Esophagus (tissue), 2 donors: ENCODE measurements around the gene IFIT2. TPM values are rescaled to one million over a fixed set of nuclear protein-coding genes. Genes with fewer than 3 reads are reported as not detected.

ENCODE experiments used
- H3K27ac ChIP-seq, 2 donors: one replicate each; pipeline ENCODE4 v1.5.1; 2013; ENCODE audit warnings: low read depth in 2 of 2, mild to moderate bottlenecking in 2 of 2, inconsistent platforms in 1 of 2, low read length in 1 of 2, moderate library complexity in 1 of 2
- H3K27me3 ChIP-seq, 2 donors: one replicate each; pipeline ENCODE4 v1.6.1; 2013; ENCODE audit warnings: low read length in 2 of 2, control low read depth in 1 of 2, mild to moderate bottlenecking in 1 of 2; ENCODE audit not compliant: insufficient read depth in 2 of 2, control insufficient read depth in 1 of 2
- H3K36me3 ChIP-seq, 2 donors: one replicate each; pipeline ENCODE4 v1.6.1; 2013; ENCODE audit warnings: low read length in 1 of 2; ENCODE audit not compliant: control insufficient read depth in 2 of 2, insufficient read depth in 2 of 2
- H3K4me1 ChIP-seq, 2 donors: one replicate each; pipeline ENCODE4 v1.6.1; 2013; ENCODE audit warnings: low read length in 1 of 2; ENCODE audit not compliant: control insufficient read depth in 2 of 2, insufficient read depth in 2 of 2
- H3K4me3 ChIP-seq, 2 donors: one replicate each; pipeline ENCODE4 v1.5.1; 2013; ENCODE audit warnings: low read length in 2 of 2, mild to moderate bottlenecking in 2 of 2, low read depth in 1 of 2, moderate library complexity in 1 of 2
- H3K9me3 ChIP-seq, 2 donors: one replicate each; pipeline ENCODE4 v1.6.1; 2013; ENCODE audit warnings: mild to moderate bottlenecking in 2 of 2, low read depth in 1 of 2, low read length in 1 of 2, moderate library complexity in 1 of 2; ENCODE audit not compliant: control insufficient read depth in 2 of 2, insufficient read depth in 1 of 2
- WGBS, 2 donors: extraction: QIAGEN DNeasy Blood & Tissue Kit; methylation state at CpG; one replicate each; pipeline ENCODE4 v1.1.7; 2013; 5-methylcytosine and 5-hydroxymethylcytosine counted together
- polyA plus RNA-seq, 2 donors: library from polyadenylated mRNA; stranded (reverse); fragments of 200-250 nt; gene quantifications; one replicate each; pipeline ENCODE4 v1.2.3, GENCODE V29; 2013
- donor health status: healthy with polysubstance abuse.
- donor health status: Bipolar disorder and iron deficiency.

IFIT2 gene
- polyA plus RNA-seq, 2 donors, result 0.94 to 1.1 TPM

DNA sequence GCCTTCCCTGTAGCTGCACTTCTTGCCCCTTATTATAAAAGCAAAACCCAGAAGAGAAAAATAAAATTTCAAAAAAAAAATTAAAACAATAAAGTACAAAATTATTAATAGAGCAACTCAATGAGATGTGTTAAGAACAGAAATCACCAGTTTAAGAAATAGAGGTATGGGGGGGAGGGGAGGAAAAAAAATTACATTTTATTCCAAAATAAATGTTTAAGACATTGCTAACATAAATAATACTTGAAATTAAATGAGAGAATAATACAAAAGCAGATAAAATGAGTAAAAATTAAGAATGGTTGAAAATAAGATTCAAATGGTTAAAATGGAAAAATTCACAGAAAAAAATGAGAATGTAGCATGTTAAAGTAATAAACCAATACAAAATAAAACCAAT is 3.1 kb downstream of the IFIT2 start:
- Histone ChIP-seq H3K4me3 (no peak overlapping the region), H3K36me3 (peaks cover 3 to 4% of the 10 kb centered on the region in 2 donors), H3K9me3 (no peaks in the 10 kb centered on the region), H3K27ac (no peak overlapping the region), H3K4me1 (peaks cover 0 to 2% of the 10 kb centered on the region in 2 donors), H3K27me3 (no peaks in the 10 kb centered on the region)

DNA sequence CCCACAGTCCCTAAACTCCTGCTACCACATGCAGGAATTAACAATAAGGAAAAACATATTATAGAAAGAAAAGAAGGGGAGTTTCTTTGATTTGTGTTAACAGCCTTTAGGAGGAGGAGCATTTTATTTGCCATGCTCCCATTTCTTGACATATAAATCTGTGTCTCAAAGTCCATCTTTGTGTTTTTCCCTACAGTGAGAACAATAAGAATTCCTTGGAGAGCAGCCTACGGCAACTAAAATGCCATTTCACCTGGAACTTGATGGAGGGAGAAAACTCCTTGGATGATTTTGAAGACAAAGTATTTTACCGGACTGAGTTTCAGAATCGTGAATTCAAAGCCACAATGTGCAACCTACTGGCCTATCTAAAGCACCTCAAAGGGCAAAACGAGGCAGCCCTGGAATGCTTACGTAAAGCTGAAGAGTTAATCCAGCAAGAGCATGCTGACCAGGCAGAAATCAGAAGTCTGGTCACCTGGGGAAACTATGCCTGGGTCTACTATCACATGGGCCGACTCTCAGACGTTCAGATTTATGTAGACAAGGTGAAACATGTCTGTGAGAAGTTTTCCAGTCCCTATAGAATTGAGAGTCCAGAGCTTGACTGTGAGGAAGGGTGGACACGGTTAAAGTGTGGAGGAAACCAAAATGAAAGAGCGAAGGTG is 4.1 kb downstream of the IFIT2 start:
- H3K4me1 ChIP-seq, result peaks cover 0 to 2% of the 10 kb centered on the region in 2 donors
- H3K27ac ChIP-seq, result no peak overlapping the region
- WGBS, 2 donors, result 92 to 94% methylated on average over 9 of the region's 9 CpGs
- no peaks in the 10 kb centered on the region for H3K9me3 ChIP-seq
- no peak overlapping the region for H3K4me3 ChIP-seq
- H3K36me3 ChIP-seq, result peaks cover 3 to 4% of the 10 kb centered on the region in 2 donors
- H3K27me3 ChIP-seq, result no peaks in the 10 kb centered on the region

DNA sequence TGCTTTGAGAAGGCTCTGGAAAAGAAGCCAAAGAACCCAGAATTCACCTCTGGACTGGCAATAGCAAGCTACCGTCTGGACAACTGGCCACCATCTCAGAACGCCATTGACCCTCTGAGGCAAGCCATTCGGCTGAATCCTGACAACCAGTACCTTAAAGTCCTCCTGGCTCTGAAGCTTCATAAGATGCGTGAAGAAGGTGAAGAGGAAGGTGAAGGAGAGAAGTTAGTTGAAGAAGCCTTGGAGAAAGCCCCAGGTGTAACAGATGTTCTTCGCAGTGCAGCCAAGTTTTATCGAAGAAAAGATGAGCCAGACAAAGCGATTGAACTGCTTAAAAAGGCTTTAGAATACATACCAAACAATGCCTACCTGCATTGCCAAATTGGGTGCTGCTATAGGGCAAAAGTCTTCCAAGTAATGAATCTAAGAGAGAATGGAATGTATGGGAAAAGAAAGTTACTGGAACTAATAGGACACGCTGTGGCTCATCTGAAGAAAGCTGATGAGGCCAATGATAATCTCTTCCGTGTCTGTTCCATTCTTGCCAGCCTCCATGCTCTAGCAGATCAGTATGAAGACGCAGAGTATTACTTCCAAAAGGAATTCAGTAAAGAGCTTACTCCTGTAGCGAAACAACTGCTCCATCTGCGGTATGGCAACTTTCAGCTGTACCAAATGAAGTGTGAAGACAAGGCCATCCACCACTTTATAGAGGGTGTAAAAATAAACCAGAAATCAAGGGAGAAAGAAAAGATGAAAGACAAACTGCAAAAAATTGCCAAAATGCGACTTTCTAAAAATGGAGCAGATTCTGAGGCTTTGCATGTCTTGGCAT is 4.8 kb downstream of the IFIT2 start:
- peaks cover 0 to 2% of the 10 kb centered on the region in 2 donors for H3K4me1 ChIP-seq
- H3K27ac ChIP-seq, result no peak overlapping the region
- H3K36me3 ChIP-seq, result peaks cover 3 to 4% of the 10 kb centered on the region in 2 donors
- WGBS, 2 donors, result 92 to 95% methylated on average over 13 of the region's 13 CpGs
- no peaks in the 10 kb centered on the region for H3K9me3 ChIP-seq
- no peak overlapping the region for H3K4me3 ChIP-seq
- H3K27me3 ChIP-seq, result no peaks in the 10 kb centered on the region

- Histone ChIP-seq H3K27me3 (no peaks in the 10 kb centered on the region), H3K4me1 (peaks cover 0 to 2% of the 10 kb centered on the region in 2 donors), H3K4me3 (no peak overlapping the region), H3K27ac (no peak overlapping the region), H3K36me3 (peaks cover 3 to 4% of the 10 kb centered on the region in 2 donors), H3K9me3 (no peaks in the 10 kb centered on the region)
Observed at GRCh38 chr10:89307269-89307577, 5.4 kb downstream of the IFIT2 start.

DNA sequence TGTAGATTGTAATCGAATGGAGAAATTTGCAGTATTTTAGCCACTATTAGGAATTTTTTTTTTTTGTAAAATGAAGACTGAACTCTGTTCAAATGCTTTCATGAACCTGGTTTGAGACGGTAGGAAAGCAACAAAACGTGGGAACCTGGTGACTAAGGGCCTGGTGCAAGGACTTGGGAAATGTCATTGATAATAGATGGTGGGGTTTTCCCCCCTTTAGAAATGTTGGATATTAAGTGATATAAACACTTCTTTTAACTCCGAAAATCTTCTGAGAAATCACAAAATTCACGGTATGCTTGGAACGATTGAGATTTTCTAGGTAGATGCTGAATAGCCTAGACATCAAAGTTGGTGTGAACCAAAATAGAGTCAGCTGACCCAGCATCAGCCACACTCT is 6.4 kb downstream of the IFIT2 start:
- Histone ChIP-seq H3K27me3 (no peaks in the 10 kb centered on the region), H3K36me3 (peaks cover 3 to 4% of the 10 kb centered on the region in 2 donors), H3K9me3 (no peaks in the 10 kb centered on the region), H3K27ac (no peak overlapping the region), H3K4me3 (no peak overlapping the region), H3K4me1 (peaks cover 0 to 2% of the 10 kb centered on the region in 2 donors)
- 94 to 96% methylated on average over 6 of the region's 6 CpGs for WGBS, 2 donors

- Histone ChIP-seq H3K36me3 (peaks cover 3 to 4% of the 10 kb centered on the region in 2 donors), H3K27ac (no peak overlapping the region), H3K27me3 (no peaks in the 10 kb centered on the region), H3K4me3 (no peak overlapping the region), H3K9me3 (no peaks in the 10 kb centered on the region), H3K4me1 (peaks cover 0 to 1% of the 10 kb centered on the region in 2 donors)
- 86 to 89% methylated on average over 4 of the region's 4 CpGs for WGBS, 2 donors
Observed at GRCh38 chr10:89308736-89309135, 6.9 kb downstream of the IFIT2 start.

GRCh38 chr10:89309156-89310055 is 7.6 kb downstream of the IFIT2 start:
- peaks cover 3 to 4% of the 10 kb centered on the region in 2 donors for H3K36me3 ChIP-seq
- 87 to 93% methylated on average over 7 of the region's 7 CpGs for WGBS, 2 donors

GRCh38 chr10:89310056-89310893 is 8.4 kb downstream of the IFIT2 start:
- Histone ChIP-seq H3K9me3 (no peaks in the 10 kb centered on the region), H3K4me3 (no peak overlapping the region), H3K27ac (no peak overlapping the region), H3K4me1 (no peaks in the 10 kb centered on the region), H3K36me3 (peaks cover 3 to 4% of the 10 kb centered on the region in 2 donors), H3K27me3 (no peaks in the 10 kb centered on the region)
- 81 to 95% methylated on average over 2 of the region's 2 CpGs for WGBS, 2 donors

More at GRCh38 chr10:89309156-89310055, 7.6 kb downstream of the IFIT2 start:
- no peak overlapping the region for H3K4me3 ChIP-seq
- no peaks in the 10 kb centered on the region for H3K27me3 ChIP-seq
- H3K4me1 ChIP-seq, result no peaks in the 10 kb centered on the region
- no peaks in the 10 kb centered on the region for H3K9me3 ChIP-seq
- no peak overlapping the region for H3K27ac ChIP-seq

DNA sequence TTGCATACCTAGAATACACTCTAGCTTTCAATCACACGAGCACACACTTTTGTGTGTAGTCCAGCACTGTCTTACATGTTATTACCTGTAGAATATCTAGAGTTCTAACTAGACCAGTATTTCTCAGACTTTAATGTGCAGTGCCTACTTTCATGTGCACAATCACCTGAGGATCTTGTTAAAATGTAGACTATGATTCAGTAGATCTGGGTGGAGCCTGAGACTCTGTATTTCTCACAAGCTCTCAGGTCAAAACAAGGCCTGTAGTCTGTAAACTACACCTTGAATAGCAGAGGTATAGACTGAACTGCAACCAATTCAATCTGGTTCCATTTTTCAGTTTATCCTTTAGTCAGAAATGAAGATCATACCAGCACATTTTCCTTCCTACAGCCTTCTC is 11.1 kb downstream of the IFIT2 start:
- Histone ChIP-seq H3K27ac (no peak overlapping the region), H3K9me3 (no peaks in the 10 kb centered on the region), H3K4me1 (no peaks in the 10 kb centered on the region), H3K4me3 (no peak overlapping the region), H3K36me3 (no peaks in the 10 kb centered on the region), H3K27me3 (no peaks in the 10 kb centered on the region)
- WGBS, 2 donors, result 51 to 68% methylated on average over 1 of the region's 1 CpG
